GM19463 (cell line): ENCODE data around the gene LRRC61.
"Not testable (repeated sequence)": the region's sequence is repeated elsewhere in the genome, so short reads cannot be mapped to it uniquely, and the experiment has no call there.

Source experiments
- ATAC-seq: cut with Tn5 transposase; IDR thresholded peaks from one replicate; pipeline ENCODE4 v1.9.1; 2021; ENCODE audit warnings: mild to moderate bottlenecking, moderate library complexity; ENCODE audit not compliant: unreplicated experiment

LRRC61 gene

GRCh38 chr7:150307129-150307528, 16.0 kb upstream of the LRRC61 start:
- no peak for ATAC-seq

- ATAC-seq = no peak
Measured at GRCh38 chr7:150307904-150308303, 15.3 kb upstream of the LRRC61 start.

GRCh38 chr7:150308575-150308974, 14.6 kb upstream of the LRRC61 start:
- ATAC-seq = no peak

GRCh38 chr7:150311146-150311545, 12.0 kb upstream of the LRRC61 start:
- ATAC-seq = no peak

GRCh38 chr7:150311711-150312110, 11.4 kb upstream of the LRRC61 start:
- no peak for ATAC-seq

GRCh38 chr7:150312649-150313366, 10.3 kb upstream of the LRRC61 start:
- ATAC-seq = not testable (repeated sequence)

- no peak for ATAC-seq
Measured at GRCh38 chr7:150313367-150313809, 9.8 kb upstream of the LRRC61 start.

- no peak for ATAC-seq
Measured at GRCh38 chr7:150313870-150314269, 9.3 kb upstream of the LRRC61 start.

- no peak for ATAC-seq
Measured at GRCh38 chr7:150314639-150315239, 8.4 kb upstream of the LRRC61 start.

- ATAC-seq = not testable (repeated sequence)
Measured at GRCh38 chr7:150316987-150317386, 6.2 kb upstream of the LRRC61 start.

GRCh38 chr7:150317748-150318444, 5.3 kb upstream of the LRRC61 start:
- no peak for ATAC-seq

GRCh38 chr7:150321788-150322113, 1.4 kb upstream of the LRRC61 start:
- no peak for ATAC-seq

- ATAC-seq = no peak
Measured at GRCh38 chr7:150322114-150322832, 882 bp upstream of the LRRC61 start.

GRCh38 chr7:150323682-150324372, 672 bp downstream of the LRRC61 start:
- no peak for ATAC-seq

GRCh38 chr7:150324373-150324961, 1.3 kb downstream of the LRRC61 start:
- ATAC-seq = no peak

- ATAC-seq = no peak
Measured at GRCh38 chr7:150325110-150325611, 2.0 kb downstream of the LRRC61 start.

- no peak for ATAC-seq
Measured at GRCh38 chr7:150325901-150326300, 2.7 kb downstream of the LRRC61 start.

- ATAC-seq = no peak
Measured at GRCh38 chr7:150326657-150327268, 3.6 kb downstream of the LRRC61 start.

GRCh38 chr7:150327308-150327707, 4.2 kb downstream of the LRRC61 start:
- no peak for ATAC-seq
